AG04449 (cell line): ENCODE measurements around the gene SIRPD.
"Not testable (repeated sequence)": the region's sequence is repeated elsewhere in the genome, so short reads cannot be mapped to it uniquely, and the experiment has no call there.

ENCODE experiments used
- CTCF ChIA-PET: fragments of 350-600 bp; formaldehyde crosslinking; extraction: SDS; loops from one replicate; lab custom pipeline; 2021; ENCODE audit warnings: antibody characterized with exemption; lab: Yijun Ruan, JAX
- POLR2A ChIA-PET: fragments of 400-600, 350-600 bp; formaldehyde crosslinking; extraction: SDS; loops from one replicate; lab custom pipeline; 2020; ENCODE audit warnings: antibody characterized with exemption, inconsistent platforms; lab: Yijun Ruan, JAX
- DNase-seq: peaks from one replicate; pipeline ENCODE4 v3.0.0-alpha.2; 2010; ENCODE audit warnings: low read depth, low spot score
- H3K4me3 ChIP-seq: 2 replicates; pipeline ENCODE4 v1.5.1; 2011; ENCODE audit warnings: low read depth, mild to moderate bottlenecking, control low read depth, low read length
- CTCF ChIP-seq: IDR thresholded peaks from one replicate; pipeline ENCODE4 v1.5.1; 2011; ENCODE audit warnings: mild to moderate bottlenecking, moderate library complexity, low read length, control low read depth, inconsistent platforms; ENCODE audit not compliant: insufficient read depth; ENCODE audit errors: missing control alignments

SIRPD gene

DNA sequence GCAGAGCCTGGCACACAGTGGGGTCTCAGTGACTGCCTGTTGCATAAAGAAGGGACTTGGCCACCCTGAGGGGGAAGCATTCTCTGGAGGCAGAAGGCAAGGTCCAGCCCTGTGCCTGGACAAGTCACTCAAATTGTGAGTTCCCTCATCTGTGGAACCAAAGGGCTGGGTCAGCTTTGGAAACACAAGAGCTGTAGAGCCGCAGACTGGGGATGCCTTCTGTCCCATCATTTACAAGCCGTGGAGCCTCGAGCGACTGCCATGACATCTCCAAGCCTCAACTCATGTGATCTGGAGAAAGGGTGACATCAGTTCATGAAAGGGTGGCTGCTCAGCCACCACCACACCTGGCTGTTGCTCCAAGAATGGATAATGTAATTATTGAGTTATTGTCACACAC, 20.4 kb upstream of the SIRPD start:
- DNase-seq: no peak
- TF ChIP-seq CTCF: no peak
- CTCF ChIA-PET: no interaction called here
- POLR2A ChIA-PET: no interaction called here
- H3K4me3 ChIP-seq: no peak overlapping the region

DNA sequence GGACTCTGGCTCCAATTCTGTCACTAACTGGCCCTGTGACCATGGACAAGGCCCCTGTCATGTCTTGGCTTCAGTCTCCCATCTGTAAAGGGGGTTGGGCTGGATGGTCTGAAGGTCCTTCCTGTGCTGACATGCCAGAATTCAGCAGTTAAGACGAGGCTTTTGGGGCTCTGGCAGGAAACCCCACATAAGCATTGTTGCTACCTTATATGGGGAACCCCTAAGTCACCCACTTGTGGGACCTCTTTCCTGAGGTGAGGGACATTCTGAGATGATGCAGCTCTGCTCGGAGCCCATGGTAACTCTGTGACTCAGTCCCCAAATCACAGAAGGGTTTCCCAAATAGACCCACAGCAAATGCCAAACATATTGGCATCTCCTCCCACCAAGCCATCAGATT, 19.8 kb upstream of the SIRPD start:
- H3K4me3 ChIP-seq, DNase-seq, POLR2A ChIA-PET: not testable (repeated sequence)
- CTCF ChIA-PET: interaction anchor here (0.7 kb wide), 1 partner anchor 74 kb away, joined by 3 read pairs; no protein-coding TSS in a partner anchor

DNA sequence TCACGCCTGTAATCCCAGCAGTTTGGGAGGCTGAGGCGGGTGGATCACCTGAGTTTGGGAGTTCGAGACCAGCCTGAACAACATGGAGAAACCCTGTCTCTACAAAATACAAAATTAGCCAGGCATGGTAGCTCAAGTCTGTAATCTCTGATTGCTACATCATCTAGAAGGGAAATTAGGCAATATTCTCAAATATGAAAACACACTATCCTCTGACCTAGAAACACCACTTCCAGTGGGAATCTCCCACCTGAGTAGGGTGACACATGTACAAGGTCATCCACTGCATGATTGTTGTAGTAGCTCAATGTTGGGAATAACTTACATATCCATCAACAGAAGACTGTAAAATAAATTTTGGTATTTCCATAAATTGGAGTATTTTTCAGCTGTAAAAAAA, 19.1 kb upstream of the SIRPD start:
- DNase-seq: no peak
- ChIA-PET POLR2A (no interaction called here), CTCF (interaction anchor here (0.7 kb wide), 1 partner anchor 73 kb away, joined by 3 read pairs; no protein-coding TSS in a partner anchor)
- no peak overlapping the region for H3K4me3 ChIP-seq
- TF ChIP-seq CTCF: no peak

DNA sequence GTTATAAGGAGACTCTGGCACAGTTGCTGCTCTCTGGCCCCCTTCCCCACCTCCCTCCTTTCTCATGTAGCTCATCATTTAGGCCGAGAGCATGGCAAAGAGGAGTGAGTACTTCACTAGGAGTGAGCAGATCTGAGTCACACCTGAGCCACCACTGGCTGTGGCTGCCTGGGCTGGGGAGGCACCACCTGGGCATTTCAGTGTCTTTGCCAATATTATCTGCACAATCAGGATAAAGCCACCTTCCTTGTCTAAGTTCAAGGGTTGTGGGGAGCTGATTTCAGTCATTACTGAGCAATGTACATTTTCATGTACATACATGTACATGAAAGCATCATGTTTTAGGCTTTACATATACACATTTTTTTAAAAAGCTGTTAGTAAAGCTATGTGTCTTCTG, 18.5 kb upstream of the SIRPD start:
- H3K4me3 ChIP-seq, DNase-seq, CTCF ChIA-PET, POLR2A ChIA-PET: not testable (repeated sequence)

DNA sequence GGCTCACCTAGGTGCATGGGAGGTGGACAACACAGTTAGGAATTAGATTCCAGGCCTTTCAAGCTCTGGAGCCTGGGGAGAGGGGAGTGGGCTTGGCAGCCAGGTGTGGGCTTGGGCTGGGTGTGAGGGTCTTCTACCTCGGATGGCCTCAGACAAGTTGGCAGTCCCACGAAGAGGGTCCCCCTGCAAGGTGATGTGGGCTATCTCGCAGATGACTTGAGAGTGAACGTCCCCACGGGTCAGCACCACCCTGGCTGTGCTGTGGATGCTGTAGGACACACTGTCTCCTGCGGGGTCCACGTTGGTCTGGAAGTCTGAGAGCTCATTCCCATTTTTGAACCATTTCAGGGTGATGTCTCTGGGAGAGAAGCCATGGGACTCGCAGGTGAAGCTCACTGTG, 14.1 kb upstream of the SIRPD start:
- DNase-seq, CTCF ChIA-PET, POLR2A ChIA-PET, H3K4me3 ChIP-seq: not testable (repeated sequence)

- ChIA-PET CTCF (no interaction called here), POLR2A (no interaction called here)
- no peak for DNase-seq
- H3K4me3 ChIP-seq: no peak overlapping the region
- TF ChIP-seq CTCF: no peak
Observed at GRCh38 chr20:1569415-1569881, 11.9 kb upstream of the SIRPD start.

DNA sequence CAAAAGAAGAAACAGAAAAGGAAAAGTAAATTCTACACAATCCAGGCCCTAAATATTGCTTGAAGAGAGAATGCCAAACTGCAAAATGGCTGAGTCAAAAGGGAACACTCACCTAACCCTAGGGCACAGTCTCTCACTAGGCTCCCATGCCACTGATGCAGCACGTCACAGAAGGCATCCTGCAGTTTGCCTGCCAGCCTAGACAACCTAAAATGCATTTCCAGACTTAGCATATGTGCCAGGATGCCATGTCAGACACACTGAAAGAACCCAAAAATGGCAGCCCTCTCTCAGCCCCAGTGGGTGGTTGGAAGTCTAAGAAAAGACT, 10.6 kb upstream of the SIRPD start:
- ChIA-PET POLR2A (no interaction called here), CTCF (no interaction called here)
- DNase-seq: no peak
- H3K4me3 ChIP-seq: no peak overlapping the region
- no peak for TF ChIP-seq CTCF

- no peak overlapping the region for H3K4me3 ChIP-seq
- TF ChIP-seq CTCF: no peak
- no peak for DNase-seq
- ChIA-PET POLR2A (no interaction called here), CTCF (interaction anchor here (1.2 kb wide), 1 partner anchor 64 kb away, joined by 4 read pairs; no protein-coding TSS in a partner anchor)
Observed at GRCh38 chr20:1567392-1568162, 10.1 kb upstream of the SIRPD start.
